Right lung (tissue), 5 donors: ENCODE results near the gene ABLIM2. TPM values are rescaled to one million over a fixed set of nuclear protein-coding genes. Genes with fewer than 3 reads are reported as not detected.

Experiments used
- DNase-seq, 2 donors: peaks; one replicate each; pipeline ENCODE4 v3.0.0-alpha.2; 2013
- polyA plus RNA-seq, 5 donors: library from polyadenylated mRNA; unstranded; fragments of 120-200 nt; gene quantifications; one replicate each; pipeline versions ENCODE4 v1.2.1 to v1.2.3, GENCODE V29; 2013; ENCODE audit warnings: inconsistent platforms in 1 of 5, low replicate concordance in 1 of 5; ENCODE audit not compliant: insufficient read length in 5 of 5, insufficient read depth in 1 of 5

The ABLIM2 gene
- polyA plus RNA-seq, 5 donors = 5.9 to 7.1 (median 6.1) TPM

DNA sequence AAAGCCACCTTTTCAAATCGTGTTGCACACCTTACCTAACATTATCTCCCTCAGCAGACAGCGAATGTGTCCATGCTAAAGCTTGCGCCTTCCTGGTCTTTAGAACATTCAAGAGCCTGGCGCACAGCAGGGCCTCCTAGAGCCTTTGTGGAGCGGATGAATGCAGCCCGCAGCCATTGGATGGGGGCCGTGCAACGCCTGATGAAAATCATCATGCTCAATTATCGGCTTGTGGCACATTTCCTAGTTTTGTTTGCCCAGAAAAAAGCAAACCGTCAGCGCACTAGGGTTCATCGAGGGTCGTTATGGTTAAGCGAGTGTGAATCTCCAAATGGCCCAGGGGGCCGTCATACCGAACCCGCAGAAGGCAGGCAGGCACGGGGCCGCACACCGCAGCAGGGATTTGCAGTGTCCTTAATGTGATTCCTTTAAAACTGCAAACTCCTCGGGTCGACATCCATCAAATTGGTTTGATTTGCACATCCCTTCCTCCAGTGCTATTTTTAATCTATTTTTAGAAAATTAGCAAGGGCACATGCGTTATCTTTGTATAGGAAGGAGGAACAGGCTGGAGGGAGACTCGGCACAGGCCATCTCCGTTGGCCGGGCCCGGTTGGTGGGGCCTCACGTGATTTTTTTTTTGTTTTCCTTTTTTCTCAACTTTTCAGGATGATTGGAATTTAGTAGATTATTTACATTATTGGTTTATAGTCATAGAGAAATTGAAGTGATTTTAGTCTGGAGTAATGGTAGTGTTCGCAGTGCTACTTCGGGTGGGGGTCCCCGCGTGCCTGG lies 53.1 kb downstream of the ABLIM2 start:
- no peak for DNase-seq

DNA sequence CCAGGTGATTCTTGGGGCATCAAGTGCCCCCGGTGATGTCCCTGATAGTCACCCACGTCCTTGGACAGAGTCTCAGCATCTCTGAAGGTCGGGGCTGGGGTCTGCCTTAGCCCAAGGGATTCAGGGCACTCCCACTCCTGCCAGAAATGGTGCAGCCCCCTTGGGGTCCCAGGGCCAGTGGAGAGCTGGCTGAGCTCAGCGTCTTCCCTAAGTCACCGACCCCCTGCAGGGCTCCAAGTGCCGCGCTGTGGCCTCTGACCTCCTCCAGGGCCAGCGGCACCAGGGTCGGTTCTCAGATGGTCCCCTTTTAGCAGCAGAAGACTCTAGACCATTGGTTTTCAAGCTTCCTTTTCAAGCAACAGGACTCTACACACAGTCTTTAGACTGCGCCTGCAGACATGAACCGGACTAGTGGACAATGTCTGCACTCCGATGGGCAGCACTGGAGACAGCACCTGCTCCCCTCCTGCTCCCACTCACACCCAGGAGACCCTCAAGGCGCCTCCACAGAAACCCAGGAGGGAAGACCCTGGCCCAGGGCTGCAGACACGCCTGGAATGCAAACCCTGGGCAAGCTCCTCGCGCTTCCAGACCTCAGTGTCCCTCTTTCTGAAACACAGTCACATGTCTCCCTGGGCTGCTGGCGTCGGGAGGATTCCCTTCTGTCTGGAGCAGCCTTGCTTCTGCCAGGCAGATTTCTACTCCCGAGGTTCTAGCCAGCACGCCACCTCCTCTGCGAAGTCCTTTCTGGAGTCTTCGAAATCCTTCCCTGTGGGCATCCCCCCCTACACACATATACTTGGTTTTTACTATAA lies 53.9 kb downstream of the ABLIM2 start:
- DNase-seq = no peak

DNA sequence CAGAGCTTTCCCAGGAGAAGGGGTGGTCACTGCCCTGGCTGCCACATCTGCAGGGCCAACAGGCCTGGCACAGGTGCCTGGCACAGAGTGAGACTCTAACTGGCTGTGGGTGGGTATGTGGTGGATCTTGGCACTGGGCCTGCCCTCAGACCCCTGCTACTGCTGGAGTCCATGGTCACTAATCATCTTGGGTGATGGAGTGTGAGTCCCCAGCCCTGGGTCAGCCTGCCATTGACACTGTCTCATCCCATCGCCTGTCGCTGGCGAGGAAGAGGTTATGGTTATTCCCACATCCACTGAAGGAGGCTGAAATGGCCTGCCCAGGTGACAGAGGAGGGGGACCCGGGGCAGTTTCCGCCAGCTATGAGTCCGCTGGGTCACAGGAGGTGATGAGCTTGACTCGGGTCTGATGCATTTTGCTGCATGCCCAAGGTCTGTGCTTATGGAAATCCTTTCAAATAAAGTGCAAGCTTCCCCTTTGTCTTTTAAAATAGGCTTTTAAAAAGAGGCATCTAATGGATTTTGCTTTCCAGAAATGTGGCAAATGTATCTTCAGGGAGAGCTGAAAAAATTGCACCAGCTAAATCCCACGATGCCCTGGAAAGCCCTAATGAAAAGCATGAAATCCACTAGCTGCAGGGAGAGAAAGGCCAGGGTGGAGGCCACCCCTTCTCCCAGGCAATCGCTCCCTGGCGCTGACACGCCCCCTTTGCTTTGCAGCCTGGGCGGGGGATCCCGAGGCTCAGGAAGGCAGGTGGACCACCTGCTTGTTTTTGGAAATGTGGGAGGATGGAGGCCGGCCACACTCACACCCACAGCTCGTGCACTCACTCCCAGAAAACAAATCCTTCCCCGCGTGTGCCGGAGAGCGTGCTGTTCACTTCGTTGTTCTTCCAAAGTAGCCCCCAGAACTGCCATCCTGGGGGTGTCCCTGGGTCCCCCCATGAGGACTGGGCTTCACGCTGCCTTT lies 54.9 kb downstream of the ABLIM2 start:
- DNase-seq = no peak

DNA sequence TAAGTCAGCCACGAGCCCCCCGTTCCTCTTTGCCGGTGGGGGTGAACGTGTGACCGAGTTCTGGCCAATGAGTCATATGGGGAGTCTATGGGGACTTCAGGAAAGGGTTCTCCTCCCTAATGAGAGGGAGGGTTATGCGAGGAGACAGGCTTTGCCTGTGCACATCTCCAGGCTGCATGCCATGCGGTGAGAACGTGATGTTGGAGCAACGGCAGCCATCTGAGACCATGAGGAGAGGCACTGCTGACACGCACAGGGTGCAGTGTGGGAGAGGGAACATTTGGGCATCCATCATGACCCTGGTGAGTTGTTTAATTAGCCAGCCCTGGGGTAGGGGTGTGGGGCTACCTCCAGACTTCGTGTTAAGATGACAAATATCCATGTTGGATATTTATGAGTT lies 55.8 kb downstream of the ABLIM2 start:
- no peak for DNase-seq

DNA sequence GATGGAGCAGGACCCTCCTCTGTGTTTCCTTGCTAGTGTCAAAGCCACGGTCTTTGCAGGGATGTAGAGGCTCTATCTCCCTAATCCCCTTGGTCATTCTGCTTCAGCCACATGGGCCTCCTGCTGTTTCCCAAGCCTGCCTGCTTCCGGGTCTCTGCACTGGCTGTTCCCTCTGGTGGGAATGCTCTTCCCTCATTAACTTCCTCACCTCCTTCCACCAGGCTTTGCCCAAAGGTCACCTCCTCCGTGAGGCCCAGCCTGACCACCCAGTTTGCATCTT lies 56.6 kb downstream of the ABLIM2 start:
- no peak for DNase-seq

DNA sequence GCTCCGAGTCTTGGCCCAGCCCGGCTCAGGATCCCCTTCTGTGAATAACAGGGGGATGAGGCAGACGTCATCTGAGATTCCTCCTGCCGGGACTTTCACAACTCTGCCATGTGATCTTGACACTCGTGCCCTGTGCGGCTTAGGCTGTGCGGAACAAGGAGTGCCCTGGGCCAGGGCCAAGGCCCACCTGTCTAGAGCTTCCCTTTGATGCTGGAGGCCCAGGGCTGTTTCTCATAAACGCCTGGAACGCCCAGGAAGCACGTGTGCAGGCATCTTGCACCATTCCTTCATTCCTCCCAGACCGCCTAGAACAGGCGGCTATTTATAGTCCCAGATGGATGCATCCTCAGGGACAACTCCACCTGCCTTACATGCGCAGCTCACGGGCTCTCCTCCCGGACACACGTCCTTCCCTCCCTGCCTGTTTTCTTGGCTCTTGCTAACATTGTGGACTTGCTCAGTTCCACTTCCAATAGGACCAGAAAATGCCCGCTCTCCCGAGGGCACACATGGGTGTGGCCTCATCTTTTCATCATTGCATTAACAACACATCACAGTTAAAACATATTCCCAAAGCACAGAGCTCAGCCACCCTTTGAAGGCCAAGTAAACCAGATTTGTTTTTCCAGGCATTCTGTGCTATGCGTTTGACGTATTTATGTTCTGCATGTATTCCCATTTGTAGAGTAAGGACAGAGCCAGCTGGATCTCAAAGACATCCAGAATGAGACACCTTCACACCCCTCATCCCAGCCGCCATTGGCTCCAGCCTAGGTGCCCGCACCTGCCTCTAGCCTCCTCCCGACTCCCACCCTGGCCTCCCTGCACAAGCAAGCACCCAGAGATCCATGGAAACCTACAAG lies 57.2 kb downstream of the ABLIM2 start:
- peak in 1 of 2 donors; percentile 26 for DNase-seq

DNA sequence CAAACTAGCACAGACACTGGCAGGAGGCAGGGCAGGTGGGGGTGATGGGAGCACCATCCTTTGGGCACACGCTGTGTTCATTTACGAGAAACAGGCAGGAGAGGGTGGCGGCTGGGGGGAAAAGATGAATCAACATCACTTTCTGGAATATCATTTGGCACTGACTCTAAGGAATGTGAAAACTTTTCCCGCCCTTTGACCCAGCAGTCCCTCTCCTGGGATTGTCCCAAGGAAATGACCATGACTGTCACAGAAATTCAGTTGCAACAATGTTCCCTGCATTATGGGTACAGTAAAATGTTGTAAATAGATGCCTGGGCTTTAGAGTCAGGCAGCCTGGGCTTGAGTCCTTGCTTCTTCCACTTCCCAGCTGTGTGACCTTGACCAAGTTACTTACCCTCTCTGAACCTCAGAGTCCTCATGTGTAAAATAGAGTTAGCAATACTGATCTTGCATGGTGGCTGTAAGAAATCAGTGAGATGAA lies 58.6 kb downstream of the ABLIM2 start:
- DNase-seq = no peak

DNA sequence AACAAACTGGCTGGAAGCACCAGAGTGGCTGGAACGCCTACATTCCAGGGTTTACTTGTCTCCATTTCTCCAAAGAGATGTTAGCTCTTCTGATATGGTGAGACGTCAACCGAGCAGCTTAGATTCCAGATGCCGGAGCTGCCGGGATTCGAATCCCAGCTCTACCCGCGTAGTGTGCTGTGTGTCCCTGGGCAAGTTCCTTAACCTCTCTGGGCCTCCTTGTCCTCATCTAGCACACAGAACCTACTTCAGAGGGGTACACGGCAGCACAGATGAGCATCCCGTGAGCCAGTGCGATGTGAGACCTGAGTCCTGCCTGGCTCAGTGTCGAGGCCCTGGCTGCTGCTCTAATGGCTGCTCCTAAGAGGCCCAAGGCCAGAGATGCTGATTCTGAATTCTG lies 60.1 kb downstream of the ABLIM2 start:
- DNase-seq = no peak

DNA sequence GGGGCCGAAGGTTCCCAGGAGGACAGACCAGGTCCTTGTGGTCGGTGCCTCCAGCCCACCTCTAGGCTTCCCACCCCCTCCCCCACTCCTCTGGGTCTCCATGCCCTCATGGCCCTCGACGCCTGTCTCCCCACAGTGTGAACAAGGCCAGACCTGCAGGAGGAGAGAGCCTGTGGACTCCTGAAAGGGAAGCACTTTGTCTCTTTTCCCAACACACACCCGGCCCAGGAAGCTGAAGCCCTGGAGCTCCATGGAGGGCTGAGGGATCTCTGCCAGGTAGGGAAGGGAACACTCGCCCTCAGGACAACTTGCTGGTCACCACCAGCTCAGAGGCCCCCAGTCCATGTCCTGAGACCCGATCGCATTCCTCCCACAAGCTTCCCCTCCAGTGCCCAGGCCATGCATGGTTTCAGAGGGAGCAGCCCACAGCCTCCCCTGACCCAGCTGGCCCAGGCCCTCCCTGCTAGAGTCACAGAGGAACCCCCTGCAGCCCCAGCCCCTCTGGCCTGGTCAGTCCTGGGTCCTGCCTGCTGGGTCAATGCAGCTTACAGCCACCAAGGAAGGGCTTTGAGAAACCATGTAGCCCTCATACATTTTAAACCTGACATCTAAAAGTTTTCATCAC lies 60.8 kb downstream of the ABLIM2 start:
- no peak for DNase-seq

DNA sequence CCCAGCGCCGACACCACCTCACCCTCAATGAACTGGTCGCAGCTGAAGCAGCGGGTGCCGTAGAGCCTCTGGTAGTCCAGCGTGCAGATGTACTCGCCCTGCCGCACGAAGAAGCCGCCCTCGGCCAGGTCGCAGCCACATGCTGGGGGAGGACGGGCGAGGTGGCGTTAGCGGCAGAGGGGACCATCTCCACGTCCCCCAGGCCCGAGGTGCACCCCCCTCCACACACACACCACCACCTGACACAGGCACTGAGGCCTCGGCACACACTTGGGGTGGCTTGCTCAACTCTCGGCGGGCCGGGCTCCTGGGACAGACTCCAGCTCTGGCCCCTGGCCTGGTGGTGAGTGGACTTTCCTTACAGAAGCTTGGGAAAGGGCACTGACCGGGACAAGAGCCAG lies 61.5 kb downstream of the ABLIM2 start:
- DNase-seq = no peak

DNA sequence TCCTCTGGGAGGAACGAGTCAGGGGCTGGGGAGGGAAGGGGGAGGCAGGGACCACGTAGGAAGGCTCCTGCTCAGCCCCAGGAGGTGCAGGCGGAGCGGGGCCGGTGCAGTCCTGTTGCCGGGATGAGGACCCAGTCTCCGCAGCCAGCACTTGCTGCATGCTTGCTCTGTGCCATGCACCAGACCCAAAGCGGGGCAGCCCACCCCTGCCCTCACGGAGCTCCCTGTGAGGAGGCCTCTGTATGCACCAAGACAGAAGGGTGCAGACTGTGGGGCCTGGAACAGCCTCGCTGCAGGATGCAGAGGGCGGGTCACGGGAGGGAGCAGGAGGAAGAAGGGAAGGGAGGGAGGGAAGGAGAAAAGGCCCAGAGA lies 61.9 kb downstream of the ABLIM2 start:
- DNase-seq = no peak

DNA sequence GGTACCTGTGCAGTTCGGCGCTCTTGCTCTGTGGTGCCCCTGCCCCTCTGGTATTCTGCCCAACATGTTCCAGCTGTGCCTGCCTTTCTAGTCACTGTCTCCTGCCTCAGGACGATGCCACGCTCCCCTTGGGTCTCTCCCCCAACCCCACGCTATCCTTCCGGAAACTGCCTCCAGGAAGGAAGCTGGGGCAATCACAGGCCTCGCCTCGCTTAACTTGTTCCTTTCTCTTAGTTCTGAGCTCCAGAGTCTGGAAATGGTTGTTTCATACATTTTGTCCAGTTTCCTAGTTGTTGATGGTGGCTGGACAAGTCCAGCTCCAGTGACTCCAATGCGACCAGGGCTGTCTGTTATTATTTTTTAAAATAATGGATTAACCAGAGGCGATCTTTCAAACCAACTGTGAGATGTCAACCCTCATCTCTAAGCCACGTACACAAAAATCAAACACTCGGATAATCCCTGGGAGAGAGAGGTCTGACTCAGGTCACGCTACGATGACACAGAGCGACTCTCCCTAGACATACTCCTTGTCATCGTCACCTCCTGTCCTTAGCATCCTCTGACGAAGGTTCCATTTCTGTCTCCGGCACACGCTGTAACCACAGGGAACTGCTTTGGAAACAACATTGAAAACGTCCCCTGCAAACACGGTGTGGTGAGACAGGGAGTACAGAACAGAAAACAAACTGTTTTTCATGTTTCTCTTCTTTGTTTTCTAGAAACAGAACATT lies 62.5 kb downstream of the ABLIM2 start:
- no peak for DNase-seq

DNA sequence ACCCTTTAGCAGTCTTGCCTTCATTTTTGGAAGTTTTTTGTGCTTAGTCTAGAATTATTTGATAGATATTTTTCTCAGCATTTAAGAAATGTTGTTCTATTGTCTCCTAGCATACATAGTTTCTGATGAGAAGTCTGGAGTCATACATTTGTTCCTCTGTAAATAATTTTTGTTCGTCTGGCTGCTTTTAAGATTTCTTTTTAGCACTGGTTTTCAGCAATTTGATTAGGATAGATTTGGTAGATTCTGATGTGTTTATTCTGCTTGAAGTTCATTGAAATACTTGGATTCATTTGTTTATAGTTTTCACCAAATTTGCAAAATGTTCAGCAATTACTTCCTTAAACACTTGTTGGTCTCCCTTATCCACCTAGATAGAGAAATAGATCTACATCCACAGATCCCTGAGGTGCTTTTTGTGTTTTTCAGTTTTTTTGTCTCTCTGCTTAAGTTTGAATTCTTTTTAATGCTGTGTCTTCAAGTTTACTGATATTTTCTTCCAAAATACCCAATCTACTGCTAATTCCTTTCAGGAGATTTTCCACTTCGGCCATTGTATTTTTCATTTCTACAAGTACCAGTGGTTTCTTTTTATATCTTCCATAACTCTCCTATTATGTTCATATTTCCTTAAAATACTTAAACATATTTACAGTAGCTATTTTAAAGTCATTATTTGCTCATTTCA lies 64.9 kb downstream of the ABLIM2 start:
- DNase-seq = no peak

DNA sequence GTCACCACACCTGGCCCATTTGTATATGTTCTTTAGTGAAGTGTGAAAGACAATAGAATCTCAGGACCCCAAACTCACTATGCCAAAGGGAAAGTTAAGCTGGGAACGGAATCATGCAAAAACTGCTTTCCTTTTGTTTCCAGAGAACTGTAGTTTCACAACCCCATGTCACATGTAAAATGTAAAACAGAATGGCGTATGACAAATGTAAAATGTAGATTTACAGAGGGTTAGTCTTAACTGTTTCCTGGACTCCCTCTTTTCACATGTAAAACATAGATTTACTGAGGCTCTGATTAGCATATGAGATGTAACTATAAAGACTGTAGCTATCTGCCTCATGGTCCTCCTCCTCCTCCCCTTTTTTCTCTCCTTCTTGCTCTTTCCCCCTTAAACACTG lies 66.3 kb downstream of the ABLIM2 start:
- DNase-seq = no peak

DNA sequence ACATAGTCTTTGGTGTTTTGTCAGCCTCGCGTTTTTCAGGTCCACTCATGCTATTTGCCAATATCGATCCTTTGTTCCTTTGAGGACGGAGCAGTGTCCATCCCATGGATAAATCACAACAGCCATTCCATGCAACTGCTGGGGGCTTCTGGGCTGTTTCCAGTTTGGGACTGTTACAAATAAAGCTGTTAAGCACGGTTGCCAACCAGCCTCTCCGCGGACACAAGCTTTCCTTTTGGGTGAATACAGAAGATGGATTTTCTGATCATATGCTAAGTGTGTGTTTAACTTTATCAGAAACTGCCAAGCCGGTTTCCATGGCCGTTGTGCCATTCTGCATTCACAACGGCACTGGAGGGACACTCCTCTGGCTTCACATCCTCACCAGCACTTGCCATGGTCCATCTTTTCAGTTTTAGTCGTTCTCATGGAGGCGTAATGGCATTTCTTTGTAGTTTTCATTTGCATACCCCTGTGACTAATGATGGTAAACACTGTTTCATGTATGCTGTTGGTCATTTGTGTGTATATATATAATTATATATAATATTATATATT lies 67.8 kb downstream of the ABLIM2 start:
- no peak for DNase-seq

DNA sequence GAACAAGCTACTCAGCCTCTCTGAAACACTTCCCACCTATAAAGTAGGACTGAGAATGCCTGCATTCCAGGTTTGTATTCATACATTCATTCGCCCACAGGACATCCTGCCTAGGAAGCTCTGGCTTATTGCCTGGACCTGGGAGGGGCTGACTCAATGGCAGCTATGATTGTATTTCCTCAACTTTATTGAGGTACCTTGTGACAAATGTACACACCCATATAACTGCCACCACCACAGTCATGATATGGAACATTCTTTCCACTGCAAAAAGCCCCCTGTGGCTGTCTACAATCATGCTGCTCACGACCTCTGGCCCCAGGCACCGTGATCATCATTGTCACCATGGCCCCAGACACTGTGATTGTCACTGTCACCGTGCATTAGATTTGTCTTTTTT lies 68.3 kb downstream of the ABLIM2 start:
- DNase-seq = peak in 1 of 2 donors; percentile 32

DNA sequence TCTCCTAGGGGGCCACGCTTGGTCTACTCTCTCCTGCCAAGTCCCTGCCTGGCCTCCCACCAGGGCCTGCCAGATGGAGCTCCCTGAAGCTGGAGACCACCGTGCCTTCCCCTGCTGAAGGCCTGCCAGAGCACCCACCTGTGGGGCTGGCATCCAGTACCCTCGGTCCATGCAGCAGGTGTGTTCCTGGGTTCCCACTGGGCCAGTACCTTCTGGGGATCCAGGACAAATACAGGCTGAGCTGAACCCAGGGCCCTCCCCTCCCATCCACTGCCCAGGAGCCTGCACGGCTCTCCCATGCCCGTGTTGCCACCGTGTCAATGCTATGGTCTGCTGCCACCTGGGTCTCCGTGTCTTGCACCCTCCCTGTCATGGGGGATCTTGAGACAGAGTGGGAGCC lies 68.8 kb downstream of the ABLIM2 start:
- no peak for DNase-seq

DNA sequence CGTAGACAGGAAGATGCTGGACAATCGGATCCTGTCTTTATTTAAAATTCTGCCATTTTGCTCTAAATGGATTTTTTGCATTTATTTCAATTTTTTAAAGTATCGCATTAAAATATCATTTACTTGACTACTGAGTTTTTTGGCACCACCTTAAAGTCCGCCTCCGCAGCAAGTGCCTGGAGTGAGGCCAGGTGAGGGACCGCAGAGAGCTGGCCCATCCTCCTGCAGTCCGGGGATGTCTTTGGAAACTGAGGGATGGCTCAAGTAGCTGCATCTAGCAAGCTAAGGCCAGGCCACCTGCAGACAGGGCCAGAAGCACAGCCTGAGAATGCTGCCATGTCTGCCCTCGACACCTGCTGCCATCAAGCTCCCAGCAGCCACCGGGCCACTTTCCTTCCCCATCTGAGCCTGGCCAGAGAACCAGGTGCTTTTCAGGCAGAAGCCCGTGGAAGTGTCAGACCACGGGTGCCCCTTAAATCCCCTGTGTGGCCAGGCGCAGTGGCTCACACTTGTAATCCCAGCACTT lies 69.6 kb downstream of the ABLIM2 start:
- DNase-seq = no peak
